HG03196 (cell line): ENCODE results near the gene ADAMTS14.

Experiments
- ATAC-seq: cut with Tn5 transposase; IDR thresholded peaks from one replicate; pipeline ENCODE4 v1.9.1; 2021; ENCODE audit not compliant: unreplicated experiment

ADAMTS14 gene

DNA sequence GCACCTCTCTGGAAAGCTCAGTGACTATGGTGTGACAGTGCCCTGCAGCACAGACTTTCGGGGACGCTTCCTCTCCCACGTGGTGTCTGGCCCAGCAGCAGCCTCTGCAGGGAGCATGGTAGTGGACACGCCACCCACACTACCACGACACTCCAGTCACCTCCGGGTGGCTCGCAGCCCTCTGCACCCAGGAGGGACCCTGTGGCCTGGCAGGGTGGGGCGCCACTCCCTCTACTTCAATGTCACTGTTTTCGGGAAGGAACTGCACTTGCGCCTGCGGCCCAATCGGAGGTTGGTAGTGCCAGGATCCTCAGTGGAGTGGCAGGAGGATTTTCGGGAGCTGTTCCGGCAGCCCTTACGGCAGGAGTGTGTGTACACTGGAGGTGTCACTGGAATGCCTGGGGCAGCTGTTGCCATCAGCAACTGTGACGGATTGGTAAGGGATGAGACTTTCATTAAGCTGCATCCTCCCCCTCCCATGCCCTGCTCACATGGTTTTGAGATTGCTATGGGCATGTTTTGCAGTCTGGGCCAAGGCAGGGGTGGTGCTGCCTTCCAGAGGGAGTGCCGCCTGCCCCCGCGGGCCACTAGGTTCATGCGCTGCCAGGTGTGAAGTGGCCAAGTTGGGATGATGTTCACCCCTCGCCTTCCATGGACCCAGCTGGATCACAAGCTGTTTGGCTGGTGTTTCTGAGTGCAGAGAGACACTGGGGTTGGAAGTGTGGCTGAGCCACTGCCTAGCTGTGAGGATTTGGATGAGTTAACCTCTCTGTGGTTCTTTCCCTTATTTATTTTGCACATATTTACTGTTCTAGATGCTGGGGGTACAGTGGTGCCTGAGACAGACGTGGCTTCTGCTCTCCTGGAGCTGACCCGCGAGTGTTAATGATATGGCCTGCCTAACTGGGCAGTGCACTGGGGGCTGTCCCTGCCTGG, 2.5 kb downstream of the ADAMTS14 start:
- ATAC-seq: no peak

DNA sequence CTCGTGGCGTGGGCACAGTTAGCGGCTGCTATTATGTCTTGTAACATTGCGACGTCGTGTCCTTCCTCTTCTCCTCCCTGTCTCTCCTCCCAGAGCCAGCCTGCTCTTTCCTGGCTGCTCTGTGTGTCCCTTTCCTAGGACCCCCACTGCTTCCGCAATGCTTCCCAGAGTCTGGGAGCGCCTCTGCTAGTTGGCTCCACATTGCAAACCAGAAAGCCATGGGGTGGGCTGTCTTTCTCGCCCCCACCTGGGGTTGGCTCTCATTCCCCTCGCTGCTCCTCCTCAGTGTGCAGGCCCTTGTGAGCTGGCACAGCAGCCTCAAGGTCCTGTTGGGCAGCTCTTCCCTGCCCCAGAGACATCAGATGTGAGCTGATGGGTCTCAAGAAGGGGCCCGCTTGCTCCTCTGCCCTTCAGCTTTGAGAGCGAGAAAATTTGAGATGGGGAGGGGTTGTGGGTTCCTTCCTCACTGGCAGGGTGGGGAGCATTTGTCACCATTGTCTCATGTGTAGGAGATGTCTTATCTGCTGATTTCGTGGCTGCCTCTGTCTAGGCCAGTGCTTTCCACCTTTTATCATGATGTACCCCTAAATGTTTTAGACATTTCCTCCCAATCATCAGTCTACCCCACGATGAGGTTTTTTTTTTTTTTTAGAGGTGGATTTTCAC, 3.3 kb downstream of the ADAMTS14 start:
- no peak for ATAC-seq

GRCh38 chr10:70676511-70676910, 4.2 kb downstream of the ADAMTS14 start:
- ATAC-seq: no peak

DNA sequence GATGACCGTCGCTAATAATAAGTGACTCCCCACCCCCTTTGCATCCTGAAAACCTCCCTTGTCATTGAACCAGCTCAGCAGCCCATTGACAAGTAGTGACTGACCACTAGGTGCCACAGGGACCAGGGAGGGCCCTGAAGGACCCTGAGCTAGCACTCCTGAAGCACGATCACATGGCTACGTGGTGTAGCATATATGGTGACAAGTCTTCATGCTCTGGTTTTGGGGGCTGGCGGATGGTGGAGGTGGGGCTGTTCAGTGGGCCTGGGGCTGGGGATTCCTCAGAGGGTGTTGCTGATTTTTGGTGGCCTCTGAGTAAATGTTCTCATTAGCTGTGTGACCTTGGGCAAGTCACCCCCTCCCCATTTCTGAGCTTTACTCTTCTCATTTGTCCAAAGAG, 4.7 kb downstream of the ADAMTS14 start:
- ATAC-seq: no peak

GRCh38 chr10:70677620-70678249, 5.4 kb downstream of the ADAMTS14 start:
- no peak for ATAC-seq

DNA sequence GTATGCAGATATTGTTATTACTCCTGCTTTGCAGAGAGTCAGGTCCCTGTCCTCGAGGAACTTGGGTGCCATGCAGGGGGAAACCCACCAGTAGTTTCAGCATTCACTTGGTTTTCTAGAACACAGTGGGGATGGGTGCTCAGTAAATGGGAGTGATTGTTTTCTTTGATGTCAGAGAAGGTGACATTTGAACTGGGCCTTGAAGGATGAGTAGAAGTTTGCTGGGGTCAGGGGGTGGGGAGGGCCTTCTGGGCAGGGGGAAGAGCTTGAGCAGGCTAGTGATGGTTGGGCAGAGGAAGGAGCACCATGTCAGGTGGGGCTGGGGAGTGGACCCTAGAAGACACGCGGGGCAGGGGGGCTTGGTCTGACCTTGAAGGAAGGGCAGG, 5.9 kb downstream of the ADAMTS14 start:
- ATAC-seq: no peak

DNA sequence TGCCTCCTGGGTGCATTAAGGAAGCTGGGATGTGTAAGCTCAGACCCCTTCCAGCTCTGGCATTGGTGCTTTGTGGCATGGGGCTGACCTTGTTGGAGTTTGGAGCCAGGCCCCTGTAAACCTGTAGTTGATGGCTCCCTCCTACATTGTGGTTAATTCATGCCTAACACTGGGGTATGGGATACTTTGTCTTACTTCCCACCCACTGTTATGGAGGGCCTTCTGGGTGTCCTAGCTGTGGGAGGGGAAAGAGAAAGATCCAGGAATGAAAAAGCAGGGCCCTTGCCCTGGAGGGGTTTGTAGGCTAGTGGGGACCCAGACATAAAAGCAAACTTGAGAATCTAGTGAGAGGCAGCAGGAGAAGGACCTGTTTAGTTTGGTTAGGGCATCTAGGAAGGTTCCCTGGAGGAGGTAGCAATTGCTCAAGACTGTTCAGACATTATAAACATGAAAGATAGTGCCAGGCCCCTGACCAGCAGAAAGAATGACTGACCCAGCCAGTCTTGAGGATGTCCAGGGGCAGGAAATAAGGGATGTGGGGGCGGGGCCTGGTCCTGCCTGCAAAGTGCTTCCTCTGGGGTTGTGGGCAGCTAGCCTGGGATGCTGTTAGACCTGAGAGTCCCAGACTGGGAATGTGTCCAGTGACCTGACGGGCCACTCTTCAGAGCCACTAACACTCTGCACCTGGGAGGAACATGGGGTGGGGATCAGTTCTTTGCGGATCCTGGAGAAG, 6.6 kb downstream of the ADAMTS14 start:
- ATAC-seq: no peak

DNA sequence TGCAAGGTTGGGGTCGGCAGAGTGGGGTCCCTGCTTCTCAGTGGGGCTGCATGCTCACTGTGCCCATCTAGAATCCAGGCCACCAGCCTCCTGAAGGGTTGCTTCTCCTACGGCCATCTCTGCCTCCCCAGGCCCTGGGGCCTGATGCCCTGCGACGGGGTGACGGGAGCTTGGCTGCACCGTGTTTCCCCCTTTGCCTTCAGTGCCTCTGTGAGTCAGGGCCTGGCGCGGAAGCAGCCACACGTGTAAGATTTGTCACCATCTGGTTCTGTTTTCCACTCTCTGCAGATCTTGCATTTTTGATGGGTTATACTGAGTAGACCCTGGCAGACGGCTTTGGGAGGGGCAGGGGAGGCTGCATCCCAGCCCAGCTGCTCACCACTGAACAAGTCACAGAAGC, 7.2 kb downstream of the ADAMTS14 start:
- ATAC-seq: no peak

DNA sequence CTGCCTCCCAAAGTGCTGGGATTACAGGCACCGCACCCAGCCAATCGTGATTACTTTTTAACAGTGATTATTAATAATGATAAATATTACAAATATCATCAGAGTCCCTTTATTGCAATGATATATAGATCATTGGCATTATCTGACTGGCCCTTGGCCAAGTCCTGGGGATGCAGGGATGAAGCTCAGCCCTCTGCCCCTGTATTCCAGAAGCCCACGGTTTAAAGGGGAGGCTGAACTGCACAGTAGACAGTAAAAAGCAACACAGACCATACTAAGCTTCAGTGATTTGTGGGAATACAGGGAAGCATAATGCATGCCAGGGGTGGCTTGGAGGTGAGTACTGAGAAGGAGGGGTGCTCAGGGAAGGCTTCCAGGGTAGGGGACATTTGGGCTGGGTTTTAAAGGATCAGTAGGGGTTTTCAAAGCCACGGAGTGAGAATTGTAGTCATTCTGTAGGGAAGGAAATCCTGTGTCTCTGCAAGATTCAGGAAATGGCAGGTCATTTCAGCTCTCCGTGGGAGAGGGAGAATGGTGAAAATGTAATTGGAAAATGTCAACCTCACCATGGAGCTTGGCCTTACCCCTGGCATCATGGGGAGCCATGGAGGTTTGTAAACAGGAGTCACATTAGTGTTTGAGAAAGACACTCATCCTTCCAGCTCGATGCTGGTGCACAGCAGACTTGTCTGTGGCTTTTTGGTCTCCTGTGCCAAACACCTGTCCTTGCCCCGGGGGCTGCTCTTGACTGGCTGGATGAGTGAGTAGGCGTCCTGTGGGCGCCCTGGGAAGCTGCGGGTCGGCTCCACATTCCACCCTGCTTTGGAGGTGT, 8.8 kb downstream of the ADAMTS14 start:
- ATAC-seq: no peak

DNA sequence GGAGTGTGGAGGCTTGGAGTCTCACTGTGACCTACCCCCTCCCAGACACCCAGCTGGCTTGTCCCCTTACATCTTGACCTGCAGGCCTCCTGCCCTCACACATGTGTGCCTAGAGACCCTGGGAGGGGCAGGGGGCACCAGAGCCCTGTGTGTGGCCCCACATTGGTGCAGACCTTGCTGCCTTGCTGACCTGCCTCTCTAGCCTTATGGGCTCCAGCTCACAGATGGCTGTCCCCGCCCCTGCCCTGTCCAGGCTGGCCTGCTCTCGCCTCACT, 9.4 kb downstream of the ADAMTS14 start:
- ATAC-seq: no peak

DNA sequence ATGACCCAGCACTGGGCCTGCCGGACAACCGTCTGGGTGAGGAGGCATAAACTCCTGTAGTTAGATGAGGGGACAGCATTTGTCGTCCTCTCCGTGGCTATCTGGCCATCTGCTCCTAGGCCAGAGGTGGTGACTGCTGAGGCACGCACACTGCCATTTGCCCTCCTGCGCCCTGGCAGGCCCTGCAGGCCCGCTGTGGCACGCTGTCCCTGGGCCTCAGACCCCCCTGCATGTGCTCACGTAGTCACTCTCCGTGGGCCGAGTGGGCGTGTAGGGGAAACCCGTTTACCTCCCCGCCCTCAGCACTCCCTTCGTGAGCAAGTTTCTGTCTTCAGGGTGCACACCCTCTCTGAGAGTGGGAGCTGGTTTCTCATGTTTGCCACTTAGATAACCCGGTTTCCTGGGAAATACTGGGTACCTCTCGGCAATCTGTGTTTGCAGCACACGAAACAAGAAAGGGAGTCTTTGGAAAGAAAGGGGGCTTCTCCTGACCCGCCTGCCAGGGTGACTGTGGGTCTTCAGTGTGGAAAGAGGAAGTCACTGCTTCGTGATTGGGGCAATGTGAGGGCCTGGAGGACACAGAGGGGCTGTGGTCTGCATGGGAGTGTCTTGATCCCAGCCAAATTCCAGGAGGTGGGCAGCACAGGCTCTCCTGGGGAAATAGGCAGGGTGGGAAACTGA, 10.8 kb downstream of the ADAMTS14 start:
- no peak for ATAC-seq

GRCh38 chr10:70683601-70683934, 11.3 kb downstream of the ADAMTS14 start:
- ATAC-seq: no peak

DNA sequence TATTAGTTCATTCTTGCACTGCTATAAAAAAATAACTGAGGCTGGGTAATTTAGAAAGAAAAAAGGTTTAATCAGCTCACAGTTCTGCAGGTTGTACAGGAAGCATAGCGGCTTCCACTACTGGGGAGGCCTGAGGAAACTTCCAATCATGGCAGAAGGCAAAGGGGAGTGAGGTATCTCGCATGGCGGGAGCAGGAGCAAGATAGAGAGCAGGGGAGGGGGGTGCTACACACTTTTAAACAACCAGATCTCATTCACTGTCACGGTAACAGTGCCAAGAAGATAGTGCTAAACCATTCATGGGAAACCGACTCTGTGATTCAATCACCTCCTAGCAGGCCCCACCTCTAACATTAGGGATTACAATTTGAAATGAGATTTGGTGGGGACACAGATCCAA, 11.6 kb downstream of the ADAMTS14 start:
- ATAC-seq: no peak

- no peak for ATAC-seq
These were observed 12.1 kb downstream of the ADAMTS14 start for GRCh38 chr10:70684374-70684773.

GRCh38 chr10:70684839-70685454, 12.6 kb downstream of the ADAMTS14 start:
- ATAC-seq: no peak

DNA sequence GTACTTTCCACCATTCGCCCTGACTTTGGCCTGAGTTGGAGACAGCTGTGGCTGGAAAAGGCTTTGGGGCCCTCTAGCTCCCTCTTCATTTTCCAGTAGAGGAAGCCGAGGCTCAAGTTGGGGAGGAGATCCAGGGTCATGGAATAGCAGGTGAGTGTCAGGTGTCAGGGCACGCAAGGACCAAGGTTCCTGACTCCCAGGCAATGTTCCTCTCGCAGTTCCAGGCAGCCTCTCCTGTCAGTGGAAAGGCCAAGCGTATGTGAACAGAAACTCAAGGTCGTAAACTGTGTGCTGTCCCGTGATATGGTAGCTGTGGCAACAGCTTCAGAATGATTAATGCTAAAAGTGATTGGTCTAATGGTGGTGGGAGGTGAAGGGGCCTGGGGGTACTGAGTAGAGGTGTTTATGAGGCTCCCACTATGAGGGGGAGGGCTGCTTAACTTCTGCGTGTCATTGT, 13.2 kb downstream of the ADAMTS14 start:
- ATAC-seq: no peak

- no peak for ATAC-seq
These were observed 16.5 kb downstream of the ADAMTS14 start for GRCh38 chr10:70688828-70689227.

DNA sequence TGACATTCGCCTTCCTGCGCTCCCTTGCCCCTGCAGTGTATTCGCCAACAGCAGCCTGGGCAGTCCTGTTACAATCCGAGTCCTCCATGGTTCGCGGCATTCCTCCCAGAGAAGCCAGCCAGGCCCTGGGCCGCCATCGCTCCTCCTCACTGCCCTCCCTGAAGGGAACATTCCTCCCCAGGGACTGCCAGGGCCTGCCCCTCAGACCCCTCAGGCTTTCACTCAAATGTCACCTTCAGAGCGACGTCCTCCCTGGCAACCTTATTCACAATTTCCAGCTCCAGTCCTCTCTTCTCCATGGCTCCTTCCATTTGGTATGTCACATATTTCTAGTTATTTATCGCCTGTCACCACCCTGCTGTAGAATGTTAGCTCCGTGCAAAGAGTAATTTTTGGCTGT, 17.4 kb downstream of the ADAMTS14 start:
- no peak for ATAC-seq

DNA sequence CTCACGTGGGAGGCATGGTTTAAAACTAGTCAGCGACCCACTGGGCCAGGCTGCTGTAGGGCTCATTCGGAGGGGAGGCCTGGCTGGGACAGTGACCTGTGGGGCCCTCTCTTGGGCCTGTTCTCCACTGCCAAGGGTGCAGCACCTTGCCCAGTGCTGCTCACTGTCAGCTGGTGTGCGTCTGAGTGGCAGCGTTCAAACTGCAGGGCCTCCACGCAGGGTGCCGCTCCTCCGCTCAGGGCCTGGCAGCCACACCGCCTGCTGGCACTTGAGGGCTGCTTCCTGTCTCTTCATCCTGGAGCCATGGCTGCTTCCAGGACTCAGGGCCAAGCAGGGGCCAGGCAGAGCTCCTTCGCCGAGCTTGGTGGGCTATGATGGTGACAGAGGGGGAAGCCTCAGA, 18.3 kb downstream of the ADAMTS14 start:
- ATAC-seq: no peak

GRCh38 chr10:70691611-70692010, 19.3 kb downstream of the ADAMTS14 start:
- ATAC-seq: no peak
